H9 (cell line): Measurements from ENCODE around the gene TNFSF8. TPM values are rescaled to one million over a fixed set of nuclear protein-coding genes. Genes with fewer than 3 reads are reported as not detected.

Experiments
- DNase-seq: peaks from one replicate; pipeline ENCODE4 v3.0.0-alpha.2; 2017
- H2AFZ ChIP-seq: one replicate; pipeline ENCODE4 v1.6.1; 2013; ENCODE audit warnings: mild to moderate bottlenecking, low read length, control low read depth, moderate library complexity
- H2AK5ac ChIP-seq: 2 replicates; pipeline ENCODE4 v1.6.1; 2013; ENCODE audit warnings: low read length, control low read depth, mixed read lengths; ENCODE audit not compliant: insufficient read length
- H2BK120ac ChIP-seq: one replicate; pipeline ENCODE4 v1.6.1; 2013; ENCODE audit warnings: low read depth, mild to moderate bottlenecking, low read length, control low read depth, inconsistent platforms; ENCODE audit not compliant: poor library complexity, severe bottlenecking
- H2BK12ac ChIP-seq: 2 replicates; pipeline ENCODE4 v1.6.1; 2013; ENCODE audit warnings: low read length, control low read depth, mixed read lengths, low read depth; ENCODE audit not compliant: insufficient read length
- H2BK15ac ChIP-seq: 2 replicates; pipeline ENCODE4 v1.6.1; 2013; ENCODE audit warnings: low read depth, low read length, control low read depth
- H2BK20ac ChIP-seq: one replicate; pipeline ENCODE4 v1.6.1; 2013; ENCODE audit warnings: low read depth, mild to moderate bottlenecking, low read length, control low read depth, inconsistent platforms; ENCODE audit not compliant: poor library complexity, severe bottlenecking
- H2BK5ac ChIP-seq: 2 replicates; pipeline ENCODE4 v1.6.1; 2013; ENCODE audit warnings: low read length, control low read depth, mixed read lengths; ENCODE audit not compliant: insufficient read length
- H3K14ac ChIP-seq: 2 replicates; pipeline ENCODE4 v1.6.1; 2013; ENCODE audit warnings: low read length, control low read depth; ENCODE audit not compliant: insufficient read depth
- H3K18ac ChIP-seq: 2 replicates; pipeline ENCODE4 v1.6.1; 2013; ENCODE audit warnings: low read depth, mild to moderate bottlenecking, mixed read lengths, low read length, control low read depth; ENCODE audit not compliant: insufficient read length
- H3K23ac ChIP-seq: 2 replicates; pipeline ENCODE4 v1.6.1; 2013; ENCODE audit warnings: low read length, control low read depth, mixed read lengths, low read depth; ENCODE audit not compliant: insufficient read length
- H3K23me2 ChIP-seq: 2 replicates; pipeline ENCODE4 v1.6.1; 2013; ENCODE audit warnings: low read depth, mild to moderate bottlenecking, mixed read lengths, low read length, control low read depth; ENCODE audit not compliant: insufficient read length, poor library complexity, severe bottlenecking
- H3K27ac ChIP-seq: 2 replicates; pipeline ENCODE4 v1.5.1; 2013; ENCODE audit warnings: low read length, control low read depth, mixed read lengths, low read depth; ENCODE audit not compliant: insufficient read length
- H3K27me3 ChIP-seq: 2 replicates; pipeline ENCODE4 v1.6.1; 2013; ENCODE audit warnings: low read length, control low read depth, inconsistent platforms; ENCODE audit not compliant: insufficient read depth
- H3K4ac ChIP-seq: 2 replicates; pipeline ENCODE4 v1.6.1; 2013; ENCODE audit warnings: low read depth, mild to moderate bottlenecking, control low read depth, inconsistent platforms, low read length, moderate library complexity
- H3K4me1 ChIP-seq: 2 replicates; pipeline ENCODE4 v1.6.1; 2013; ENCODE audit warnings: low read length, control low read depth, inconsistent platforms; ENCODE audit not compliant: insufficient read depth
- H3K4me2 ChIP-seq: 2 replicates; pipeline ENCODE4 v1.6.1; 2013; ENCODE audit warnings: low read length, control low read depth, mixed read lengths; ENCODE audit not compliant: insufficient read length, insufficient read depth
- H3K56ac ChIP-seq: 2 replicates; pipeline ENCODE4 v1.6.1; 2013; ENCODE audit warnings: low read depth, mild to moderate bottlenecking, mixed read lengths, low read length, control low read depth; ENCODE audit not compliant: insufficient read length
- H3K79me1 ChIP-seq: 2 replicates; pipeline ENCODE4 v1.6.1; 2013; ENCODE audit warnings: low read depth, mild to moderate bottlenecking, moderate library complexity, low read length, control low read depth, inconsistent platforms; ENCODE audit not compliant: insufficient read depth, poor library complexity, severe bottlenecking
- H3K79me2 ChIP-seq: 2 replicates; pipeline ENCODE4 v1.6.1; 2013; ENCODE audit warnings: low read length, control low read depth, inconsistent platforms; ENCODE audit not compliant: insufficient read depth
- H3K9ac ChIP-seq: 2 replicates; pipeline ENCODE4 v1.6.1; 2013; ENCODE audit warnings: low read length, control low read depth, mixed read lengths; ENCODE audit not compliant: insufficient read length; ENCODE audit errors: extremely low read depth
- H3K9me3 ChIP-seq: one replicate; pipeline ENCODE4 v1.6.1; 2013; ENCODE audit warnings: low read depth, low read length, inconsistent platforms; ENCODE audit not compliant: control insufficient read depth
- H3T11ph ChIP-seq: one replicate; pipeline ENCODE4 v1.6.1; 2013; ENCODE audit warnings: mild to moderate bottlenecking, low read length, control low read depth, inconsistent platforms
- H4K20me1 ChIP-seq: one replicate; pipeline ENCODE4 v1.6.1; 2013; ENCODE audit not compliant: control insufficient read depth, insufficient read length, insufficient read depth
- H4K5ac ChIP-seq: 2 replicates; pipeline ENCODE4 v1.6.1; 2013; ENCODE audit warnings: low read depth, mild to moderate bottlenecking, mixed read lengths, low read length, control low read depth; ENCODE audit not compliant: insufficient read length
- H4K8ac ChIP-seq: replicated peaks from 2 replicates; pipeline ENCODE4 v1.6.1; 2013; ENCODE audit warnings: low read length, control low read depth, mixed read lengths, low read depth; ENCODE audit not compliant: insufficient read length
- H4K91ac ChIP-seq: 2 replicates; pipeline ENCODE4 v1.6.1; 2013; ENCODE audit warnings: low read depth, mild to moderate bottlenecking, moderate library complexity, mixed read lengths, low read length, control low read depth; ENCODE audit not compliant: insufficient read length
- H3K27ac Mint-ChIP-seq, 3 experiments: 2 replicates in 2 of 3; 3 replicates in 1 of 3; pipeline ENCODE4 v1.8.0; 2020 to 2021; ENCODE audit warnings: mixed read lengths in 3 of 3, mild to moderate bottlenecking in 1 of 3, moderate library complexity in 1 of 3
- H3K27me3 Mint-ChIP-seq: 2 replicates; pipeline ENCODE4 v1.8.0; 2021; ENCODE audit warnings: low read depth, mild to moderate bottlenecking, moderate library complexity, mixed read lengths
- H3K36me3 Mint-ChIP-seq, 3 experiments: 2 replicates in 2 of 3; 3 replicates in 1 of 3; pipeline ENCODE4 v1.8.0; 2020 to 2021; ENCODE audit warnings: low read depth in 3 of 3, mixed read lengths in 3 of 3; ENCODE audit not compliant: insufficient read depth in 1 of 3
- H3K4me1 Mint-ChIP-seq, 2 experiments: 2 replicates each; pipeline ENCODE4 v1.8.0; 2020; ENCODE audit warnings: mixed read lengths in 2 of 2
- H3K4me3 Mint-ChIP-seq, 2 experiments: 2 replicates in 1 of 2; 3 replicates in 1 of 2; pipeline ENCODE4 v1.8.0; 2020 to 2021; ENCODE audit warnings: mild to moderate bottlenecking in 2 of 2, mixed read lengths in 2 of 2, moderate library complexity in 1 of 2
- H3K9me3 Mint-ChIP-seq, 2 experiments: 2 replicates in 1 of 2; 3 replicates in 1 of 2; pipeline ENCODE4 v1.8.0; 2020; ENCODE audit warnings: mild to moderate bottlenecking in 2 of 2, mixed read lengths in 2 of 2, moderate library complexity in 1 of 2
- CTCF ChIP-seq: fragments of 200-600 bp; sonication (generic); conservative IDR thresholded peaks from 3 replicates; pipeline ENCODE4 v1.8.0; 2021; ENCODE audit warnings: antibody characterized with exemption, mild to moderate bottlenecking
- WGBS: extraction: QIAGEN DNeasy Blood & Tissue Kit; methylation state at CpG from one replicate; pipeline ENCODE4 v1.1.7; 2013; ENCODE audit warnings: missing lambda C conversion rate, low lambda C conversion rate, mixed read lengths; ENCODE audit not compliant: insufficient read length; ENCODE audit errors: extremely low coverage; 5-methylcytosine and 5-hydroxymethylcytosine counted together
- total RNA-seq: library from RNA; stranded (reverse); gene quantifications from 2 replicates; pipeline ENCODE4 v1.2.1, GENCODE V29; 2021

TNFSF8 gene
- total RNA-seq, 1 experiment from 2014 or later, result not detected

- no peak for TF ChIP-seq CTCF
- no peak for DNase-seq
- Histone ChIP-seq H3K79me2 (no peaks in the 10 kb centered on the region), H3K9me3 (no peaks in the 10 kb centered on the region), H2BK15ac (no peak overlapping the region), H3T11ph (no peak overlapping the region), H2BK120ac (no peak overlapping the region), H2AK5ac (no peak overlapping the region), H3K4me2 (no peak overlapping the region), H2BK5ac (no peak overlapping the region), H3K27ac (no peak overlapping the region), H4K5ac (no peak overlapping the region), H3K23ac (no peak overlapping the region), H3K9ac (no peak overlapping the region), H3K79me1 (no peaks in the 10 kb centered on the region), H4K20me1 (no peaks in the 10 kb centered on the region), H3K14ac (no peak overlapping the region), H3K4ac (no peak overlapping the region), H3K18ac (no peak overlapping the region), H3K4me1 (peaks cover 5% of the 10 kb centered on the region; the same call in 1 of the 2 replicates), H3K56ac (no peak overlapping the region), H4K91ac (no peak overlapping the region), H2BK20ac (no peak overlapping the region), H2AFZ (no peak overlapping the region), H2BK12ac (no peak overlapping the region), H3K23me2 (no peaks in the 10 kb centered on the region), H4K8ac (no peak overlapping the region), H3K27me3 (no peaks in the 10 kb centered on the region)
- Mint-ChIP-seq H3K4me1 (peaks cover 7 to 9% of the 10 kb centered on the region in 2 experiments), H3K27ac (no peak overlapping the region), H3K4me3 (no peak overlapping the region), H3K9me3 (no peaks in the 10 kb centered on the region), H3K27me3 (peaks cover 3% of the 10 kb centered on the region; the same call in 1 of the 2 replicates), H3K36me3 (no peaks in the 10 kb centered on the region)
- no CpG with 5 or more reads among the region's 3 CpGs for WGBS
Observed at GRCh38 chr9:114853071-114853855, 77.1 kb downstream of the TNFSF8 start.
